ENCODE data around the gene HESX1.

GRCh38 chr3:57233799-57234198 is 34.0 kb upstream of the HESX1 start:
- TF ChIP-seq, protein P1, sequence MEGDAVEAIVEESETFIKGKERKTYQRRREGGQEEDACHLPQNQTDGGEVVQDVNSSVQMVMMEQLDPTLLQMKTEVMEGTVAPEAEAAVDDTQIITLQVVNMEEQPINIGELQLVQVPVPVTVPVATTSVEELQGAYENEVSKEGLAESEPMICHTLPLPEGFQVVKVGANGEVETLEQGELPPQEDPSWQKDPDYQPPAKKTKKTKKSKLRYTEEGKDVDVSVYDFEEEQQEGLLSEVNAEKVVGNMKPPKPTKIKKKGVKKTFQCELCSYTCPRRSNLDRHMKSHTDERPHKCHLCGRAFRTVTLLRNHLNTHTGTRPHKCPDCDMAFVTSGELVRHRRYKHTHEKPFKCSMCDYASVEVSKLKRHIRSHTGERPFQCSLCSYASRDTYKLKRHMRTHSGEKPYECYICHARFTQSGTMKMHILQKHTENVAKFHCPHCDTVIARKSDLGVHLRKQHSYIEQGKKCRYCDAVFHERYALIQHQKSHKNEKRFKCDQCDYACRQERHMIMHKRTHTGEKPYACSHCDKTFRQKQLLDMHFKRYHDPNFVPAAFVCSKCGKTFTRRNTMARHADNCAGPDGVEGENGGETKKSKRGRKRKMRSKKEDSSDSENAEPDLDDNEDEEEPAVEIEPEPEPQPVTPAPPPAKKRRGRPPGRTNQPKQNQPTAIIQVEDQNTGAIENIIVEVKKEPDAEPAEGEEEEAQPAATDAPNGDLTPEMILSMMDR (IDR thresholded peaks at IDR 0.05; ENCODE audit: low read depth, low read length, missing input control), result no peak
- TF ChIP-seq, protein P2, sequence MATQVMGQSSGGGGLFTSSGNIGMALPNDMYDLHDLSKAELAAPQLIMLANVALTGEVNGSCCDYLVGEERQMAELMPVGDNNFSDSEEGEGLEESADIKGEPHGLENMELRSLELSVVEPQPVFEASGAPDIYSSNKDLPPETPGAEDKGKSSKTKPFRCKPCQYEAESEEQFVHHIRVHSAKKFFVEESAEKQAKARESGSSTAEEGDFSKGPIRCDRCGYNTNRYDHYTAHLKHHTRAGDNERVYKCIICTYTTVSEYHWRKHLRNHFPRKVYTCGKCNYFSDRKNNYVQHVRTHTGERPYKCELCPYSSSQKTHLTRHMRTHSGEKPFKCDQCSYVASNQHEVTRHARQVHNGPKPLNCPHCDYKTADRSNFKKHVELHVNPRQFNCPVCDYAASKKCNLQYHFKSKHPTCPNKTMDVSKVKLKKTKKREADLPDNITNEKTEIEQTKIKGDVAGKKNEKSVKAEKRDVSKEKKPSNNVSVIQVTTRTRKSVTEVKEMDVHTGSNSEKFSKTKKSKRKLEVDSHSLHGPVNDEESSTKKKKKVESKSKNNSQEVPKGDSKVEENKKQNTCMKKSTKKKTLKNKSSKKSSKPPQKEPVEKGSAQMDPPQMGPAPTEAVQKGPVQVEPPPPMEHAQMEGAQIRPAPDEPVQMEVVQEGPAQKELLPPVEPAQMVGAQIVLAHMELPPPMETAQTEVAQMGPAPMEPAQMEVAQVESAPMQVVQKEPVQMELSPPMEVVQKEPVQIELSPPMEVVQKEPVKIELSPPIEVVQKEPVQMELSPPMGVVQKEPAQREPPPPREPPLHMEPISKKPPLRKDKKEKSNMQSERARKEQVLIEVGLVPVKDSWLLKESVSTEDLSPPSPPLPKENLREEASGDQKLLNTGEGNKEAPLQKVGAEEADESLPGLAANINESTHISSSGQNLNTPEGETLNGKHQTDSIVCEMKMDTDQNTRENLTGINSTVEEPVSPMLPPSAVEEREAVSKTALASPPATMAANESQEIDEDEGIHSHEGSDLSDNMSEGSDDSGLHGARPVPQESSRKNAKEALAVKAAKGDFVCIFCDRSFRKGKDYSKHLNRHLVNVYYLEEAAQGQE (IDR thresholded peaks at IDR 0.05), result no peak
- TF ChIP-seq YY1 (IDR thresholded peaks at IDR 0.05) (no peak), EGR1 (IDR thresholded peaks at IDR 0.05; ENCODE audit: low read depth in 2 of 2) (no peak), HNF4G (IDR thresholded peaks at IDR 0.05) (no peak), TAF1 (conservative IDR thresholded peaks at IDR 0.05) (no peak)

Measured in liver (tissue), 3 donors.